PFSK-1 (cell line): ENCODE data around the gene NME3.
A peak's percentile ranks its signal among the peaks of the same experiment; 100 is the strongest.

ENCODE experiments used
- POLR2AphosphoS5 ChIP-seq: IDR thresholded peaks from 2 replicates; pipeline ENCODE4 v1.6.1; 2012; ENCODE audit warnings: low read depth, mild to moderate bottlenecking, control low read depth, low read length, moderate library complexity
- TAF1 ChIP-seq: IDR thresholded peaks from 2 replicates; pipeline ENCODE4 v1.6.1; 2012; ENCODE audit warnings: low read length, control low read depth, borderline replicate concordance; ENCODE audit not compliant: insufficient read depth
- TF ChIP-seq, protein P1 (sequence below), 2 experiments: IDR thresholded peaks; 2 replicates each; pipeline versions ENCODE4 v1.6.1 to v1.8.0; 2011 to 2012; ENCODE audit warnings: low read depth in 2 of 2, low read length in 2 of 2, control low read depth in 1 of 2, inconsistent platforms in 1 of 2, mild to moderate bottlenecking in 1 of 2, moderate library complexity in 1 of 2; ENCODE audit not compliant: insufficient read depth in 1 of 2

- TF ChIP-seq, protein P1, sequence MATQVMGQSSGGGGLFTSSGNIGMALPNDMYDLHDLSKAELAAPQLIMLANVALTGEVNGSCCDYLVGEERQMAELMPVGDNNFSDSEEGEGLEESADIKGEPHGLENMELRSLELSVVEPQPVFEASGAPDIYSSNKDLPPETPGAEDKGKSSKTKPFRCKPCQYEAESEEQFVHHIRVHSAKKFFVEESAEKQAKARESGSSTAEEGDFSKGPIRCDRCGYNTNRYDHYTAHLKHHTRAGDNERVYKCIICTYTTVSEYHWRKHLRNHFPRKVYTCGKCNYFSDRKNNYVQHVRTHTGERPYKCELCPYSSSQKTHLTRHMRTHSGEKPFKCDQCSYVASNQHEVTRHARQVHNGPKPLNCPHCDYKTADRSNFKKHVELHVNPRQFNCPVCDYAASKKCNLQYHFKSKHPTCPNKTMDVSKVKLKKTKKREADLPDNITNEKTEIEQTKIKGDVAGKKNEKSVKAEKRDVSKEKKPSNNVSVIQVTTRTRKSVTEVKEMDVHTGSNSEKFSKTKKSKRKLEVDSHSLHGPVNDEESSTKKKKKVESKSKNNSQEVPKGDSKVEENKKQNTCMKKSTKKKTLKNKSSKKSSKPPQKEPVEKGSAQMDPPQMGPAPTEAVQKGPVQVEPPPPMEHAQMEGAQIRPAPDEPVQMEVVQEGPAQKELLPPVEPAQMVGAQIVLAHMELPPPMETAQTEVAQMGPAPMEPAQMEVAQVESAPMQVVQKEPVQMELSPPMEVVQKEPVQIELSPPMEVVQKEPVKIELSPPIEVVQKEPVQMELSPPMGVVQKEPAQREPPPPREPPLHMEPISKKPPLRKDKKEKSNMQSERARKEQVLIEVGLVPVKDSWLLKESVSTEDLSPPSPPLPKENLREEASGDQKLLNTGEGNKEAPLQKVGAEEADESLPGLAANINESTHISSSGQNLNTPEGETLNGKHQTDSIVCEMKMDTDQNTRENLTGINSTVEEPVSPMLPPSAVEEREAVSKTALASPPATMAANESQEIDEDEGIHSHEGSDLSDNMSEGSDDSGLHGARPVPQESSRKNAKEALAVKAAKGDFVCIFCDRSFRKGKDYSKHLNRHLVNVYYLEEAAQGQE (IDR thresholded peaks at IDR 0.05; ENCODE audit: insufficient read depth in 1 of 2, low read depth in 2 of 2, low read length in 2 of 2): no peak
- TF ChIP-seq POLR2AphosphoS5: peak; percentile 36; the same call in 1 of the 2 replicates
- no peak for TF ChIP-seq TAF1
Observed at GRCh38 chr16:1782408-1783264, 11.3 kb upstream of the NME3 start, which contains the start of the genes NUBP2 and SPSB3.
